GM18951 (cell line): ENCODE data around the gene ADGRB2.

Source experiments
- POLR2A ChIP-seq: IDR thresholded peaks from 4 replicates; pipeline ENCODE4 v1.6.1; 2011; ENCODE audit warnings: mild to moderate bottlenecking; ENCODE audit not compliant: insufficient read length, insufficient read depth; ENCODE audit errors: extremely low read depth
- in situ Hi-C: fragments of 300-500 bp; cut with MboI; formaldehyde crosslinking; loops from one replicate; pipeline ENCODE4 v1.12.0; 2022; ENCODE audit warnings: low sequenced_read_pairs, mixed read lengths, inconsistent platforms; ENCODE audit not compliant: unreplicated experiment

ADGRB2 gene

GRCh38 chr1:31679091-31679490 is 85.0 kb downstream of the ADGRB2 start:
- no peak for TF ChIP-seq POLR2A
- in situ Hi-C loops, result no loop called here

DNA sequence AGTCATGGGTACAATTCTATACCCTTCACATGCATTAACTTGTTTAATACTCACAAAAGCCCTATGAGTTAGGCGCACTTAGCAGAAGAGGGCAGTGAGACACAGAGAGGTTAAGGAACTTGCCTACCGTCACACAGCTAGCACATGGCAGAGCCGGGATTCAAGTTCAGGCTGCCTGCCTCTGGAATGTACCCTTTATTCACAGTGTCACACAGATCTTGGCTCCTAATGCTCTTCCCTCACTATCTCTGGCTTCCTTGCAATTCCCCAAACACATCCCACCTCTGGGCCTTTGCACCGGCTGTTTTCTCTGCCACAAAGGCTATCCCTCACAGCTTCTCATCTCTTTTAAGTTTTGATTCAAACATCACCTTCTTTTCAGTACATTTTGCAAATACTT is 85.5 kb downstream of the ADGRB2 start:
- TF ChIP-seq POLR2A, result no peak

DNA sequence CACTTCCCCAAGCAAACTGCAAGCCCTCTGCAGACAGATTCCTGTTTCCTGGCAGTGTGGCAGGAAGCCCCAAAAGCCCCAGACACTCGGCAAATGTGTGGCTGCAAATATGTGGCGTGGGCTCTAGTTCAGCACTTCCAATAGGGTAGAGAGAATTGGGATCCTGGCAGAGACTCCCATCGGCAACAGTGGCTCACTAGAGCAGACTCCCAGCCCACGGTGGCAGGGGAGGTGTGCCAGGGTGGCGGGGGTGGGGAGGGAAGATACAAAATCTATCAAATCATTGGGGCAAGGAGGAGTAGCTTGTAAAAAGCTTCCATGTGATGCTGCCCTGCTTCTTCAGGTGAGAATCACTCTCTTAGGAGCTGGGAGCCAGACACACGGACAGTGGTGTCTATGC is 86.2 kb downstream of the ADGRB2 start:
- in situ Hi-C loops, result no loop called here
- TF ChIP-seq POLR2A, result no peak

More for the DNA sequence above, 85.5 kb downstream of the ADGRB2 start:
- in situ Hi-C loops, result no loop called here

GRCh38 chr1:31677401-31677800 is 86.7 kb downstream of the ADGRB2 start:
- in situ Hi-C loops, result no loop called here
- no peak for TF ChIP-seq POLR2A
